ENCODE measurements around the gene AMN. TPM values are rescaled to one million over a fixed set of nuclear protein-coding genes. Genes with fewer than 3 reads are reported as not detected.

The AMN gene
- total RNA-seq, 2 donors from 2014 or later = 1.9 to 3.2 TPM

- peaks cover 29% of the 10 kb centered on the region for H3K4me1 Mint-ChIP-seq
- Histone ChIP-seq H3K9ac (ENCODE audit: extremely low read depth, low read length, poor library complexity, severe bottlenecking) (no peak overlapping the region), H3K4me3 (ENCODE audit: low read length) (no peak overlapping the region), H3K36me3 (ENCODE audit: control insufficient read depth, insufficient read depth, low read length) (peaks cover 88% of the 10 kb centered on the region), H3K27ac (ENCODE audit: low read depth, low read length) (no peak overlapping the region), H3K4me1 (ENCODE audit: control insufficient read depth, insufficient read depth, low read length) (peaks cover 6% of the 10 kb centered on the region), H3K9me3 (ENCODE audit: control insufficient read depth, low read length) (no peaks in the 10 kb centered on the region), H3K27me3 (ENCODE audit: control insufficient read depth, insufficient read depth, low read length, poor library complexity, severe bottlenecking) (no peaks in the 10 kb centered on the region)
- no peaks in the 10 kb centered on the region for H3K27me3 Mint-ChIP-seq (ENCODE audit: insufficient read depth)
- 81 to 94% methylated on average over 4 to 8 of the region's 8 CpGs for WGBS, 2 experiments (ENCODE audit: insufficient coverage in 1 of 2, insufficient read length in 1 of 2)
- H3K9me3 Mint-ChIP-seq = no peaks in the 10 kb centered on the region
- DNase-seq = no peak
- TF ChIP-seq CTCF (conservative IDR thresholded peaks at IDR 0.05) = no peak
- H3K27ac Mint-ChIP-seq = peak overlapping the region; percentile 38
- no peak overlapping the region for H3K4me3 Mint-ChIP-seq
- peaks cover 74% of the 10 kb centered on the region for H3K36me3 Mint-ChIP-seq (ENCODE audit: low read depth)
Observed at GRCh38 chr14:102955636-102956408, 33.4 kb downstream of the AMN start.

GRCh38 chr14:102957222-102957621, 34.8 kb downstream of the AMN start:
- H3K9me3 Mint-ChIP-seq = no peaks in the 10 kb centered on the region
- H3K9me3 ChIP-seq (ENCODE audit: control insufficient read depth, low read length) = no peaks in the 10 kb centered on the region
- H3K27ac Mint-ChIP-seq = no peak overlapping the region
- H3K4me1 ChIP-seq (ENCODE audit: control insufficient read depth, insufficient read depth, low read length) = peaks cover 6% of the 10 kb centered on the region
- H3K4me1 Mint-ChIP-seq = peaks cover 24% of the 10 kb centered on the region
- H3K27ac ChIP-seq (ENCODE audit: low read depth, low read length) = no peak overlapping the region
- H3K4me3 Mint-ChIP-seq = no peak overlapping the region
- H3K27me3 Mint-ChIP-seq (ENCODE audit: insufficient read depth) = no peaks in the 10 kb centered on the region
- H3K36me3 ChIP-seq (ENCODE audit: control insufficient read depth, insufficient read depth, low read length) = peaks cover 88% of the 10 kb centered on the region
- 97 to 100% methylated on average over 10 of the region's 10 CpGs for WGBS, 2 experiments (ENCODE audit: insufficient coverage in 1 of 2, insufficient read length in 1 of 2)
- no peak for TF ChIP-seq CTCF (conservative IDR thresholded peaks at IDR 0.05)
- H3K36me3 Mint-ChIP-seq (ENCODE audit: low read depth) = peaks cover 75% of the 10 kb centered on the region
- no peaks in the 10 kb centered on the region for H3K27me3 ChIP-seq (ENCODE audit: control insufficient read depth, insufficient read depth, low read length, poor library complexity, severe bottlenecking)
- DNase-seq = no peak
- no peak overlapping the region for H3K9ac ChIP-seq (ENCODE audit: extremely low read depth, low read length, poor library complexity, severe bottlenecking)
- no peak overlapping the region for H3K4me3 ChIP-seq (ENCODE audit: low read length)

DNA sequence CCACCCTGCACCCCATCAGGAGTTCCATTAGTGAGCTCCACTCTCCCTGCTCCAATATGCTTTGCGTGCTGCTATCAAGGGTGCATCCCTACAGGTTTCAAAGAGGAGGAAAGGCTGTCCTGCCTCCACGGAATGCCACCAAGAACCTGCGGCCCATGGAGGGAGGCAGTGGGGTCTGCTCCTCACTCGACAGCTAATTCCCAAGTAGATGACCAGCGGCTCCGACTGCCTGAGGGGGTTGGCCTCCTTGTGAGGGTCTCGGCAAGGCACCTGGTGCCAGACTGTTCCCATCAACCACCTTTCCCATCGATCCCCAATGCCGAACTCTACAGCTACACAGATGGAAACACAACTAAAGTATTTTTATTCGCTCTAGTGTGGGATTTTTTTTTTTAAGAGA, 36.0 kb downstream of the AMN start:
- H3K36me3 Mint-ChIP-seq (ENCODE audit: low read depth) = peaks cover 75% of the 10 kb centered on the region
- no peak overlapping the region for H3K27ac Mint-ChIP-seq
- Histone ChIP-seq H3K9me3 (ENCODE audit: control insufficient read depth, low read length) (no peaks in the 10 kb centered on the region), H3K4me1 (ENCODE audit: control insufficient read depth, insufficient read depth, low read length) (peaks cover 6% of the 10 kb centered on the region), H3K4me3 (ENCODE audit: low read length) (no peak overlapping the region), H3K9ac (ENCODE audit: extremely low read depth, low read length, poor library complexity, severe bottlenecking) (no peak overlapping the region), H3K36me3 (ENCODE audit: control insufficient read depth, insufficient read depth, low read length) (peaks cover 88% of the 10 kb centered on the region), H3K27me3 (ENCODE audit: control insufficient read depth, insufficient read depth, low read length, poor library complexity, severe bottlenecking) (no peaks in the 10 kb centered on the region), H3K27ac (ENCODE audit: low read depth, low read length) (no peak overlapping the region)
- no peaks in the 10 kb centered on the region for H3K9me3 Mint-ChIP-seq
- no peak for DNase-seq
- no peak for TF ChIP-seq CTCF (conservative IDR thresholded peaks at IDR 0.05)
- peaks cover 23% of the 10 kb centered on the region for H3K4me1 Mint-ChIP-seq
- no peak overlapping the region for H3K4me3 Mint-ChIP-seq
- 94 to 95% methylated on average over 4 to 10 of the region's 10 CpGs for WGBS, 2 experiments (ENCODE audit: insufficient coverage in 1 of 2, insufficient read length in 1 of 2)
- no peaks in the 10 kb centered on the region for H3K27me3 Mint-ChIP-seq (ENCODE audit: insufficient read depth)
